HepG2 (cell line): Measurements from ENCODE around the gene TMEM143. TPM values are rescaled to one million over a fixed set of nuclear protein-coding genes. Genes with fewer than 3 reads are reported as not detected.

Source experiments
- BRF2 ChIP-seq: sonication (generic); formaldehyde crosslinking; IDR thresholded peaks from 2 replicates; pipeline ENCODE4 v1.8.1; 2022; ENCODE audit warnings: mild to moderate bottlenecking, missing genetic modification reagents
- CEBPG ChIP-seq: IDR thresholded peaks from 2 replicates; pipeline ENCODE4 v1.6.1; 2016
- DZIP1 ChIP-seq: sonication (generic); formaldehyde crosslinking; IDR thresholded peaks from 2 replicates; pipeline ENCODE4 v1.5.0; 2020; ENCODE audit warnings: mild to moderate bottlenecking, missing genetic modification reagents
- GATAD1 ChIP-seq: IDR thresholded peaks from 2 replicates; pipeline ENCODE4 v1.6.1; 2016; ENCODE audit warnings: missing genetic modification reagents, missing compliant biosample characterization
- HES4 ChIP-seq: sonication (generic); formaldehyde crosslinking; IDR thresholded peaks from 2 replicates; pipeline ENCODE4 v1.9.0; 2021; ENCODE audit warnings: mild to moderate bottlenecking, missing genetic modification reagents, borderline replicate concordance
- KAT7 ChIP-seq: IDR thresholded peaks from 2 replicates; pipeline ENCODE4 v1.6.1; 2018; ENCODE audit warnings: borderline replicate concordance, missing compliant biosample characterization
- KDM5A ChIP-seq: fragments of 200-600 bp; sonication (generic); IDR thresholded peaks from 2 replicates; pipeline ENCODE4 v1.7.0; 2018; ENCODE audit warnings: antibody characterized with exemption, mild to moderate bottlenecking, low read length, borderline replicate concordance
- MBNL3 ChIP-seq: fragments of 250-450 bp; sonication (Bioruptor Pico); conservative IDR thresholded peaks from 2 replicates; pipeline ENCODE4 v1.8.0; 2022; ENCODE audit warnings: mild to moderate bottlenecking, inconsistent platforms
- NR2F6 ChIP-seq, 2 experiments: IDR thresholded peaks; 2 replicates each; pipeline ENCODE4 v1.6.1; 2016; ENCODE audit warnings: antibody characterized with exemption in 1 of 2, mild to moderate bottlenecking in 1 of 2
- RFX1 ChIP-seq: fragments of 450-650 bp; IDR thresholded peaks from 2 replicates; pipeline ENCODE4 v1.6.1; 2017
- TGIF2 ChIP-seq: IDR thresholded peaks from 2 replicates; pipeline ENCODE4 v1.6.1; 2016; ENCODE audit warnings: control low read depth, missing compliant biosample characterization
- ZFY ChIP-seq: sonication (generic); formaldehyde crosslinking; IDR thresholded peaks from 2 replicates; pipeline ENCODE4 v1.4.0; 2020; ENCODE audit warnings: missing genetic modification reagents
- ZNF235 ChIP-seq: sonication (generic); formaldehyde crosslinking; IDR thresholded peaks from 2 replicates; pipeline ENCODE4 v1.8.1; 2023; ENCODE audit warnings: mild to moderate bottlenecking, missing genetic modification reagents, borderline replicate concordance
- ZNF326 ChIP-seq: sonication (generic); formaldehyde crosslinking; IDR thresholded peaks from 2 replicates; pipeline ENCODE4 v1.4.0; 2020; ENCODE audit warnings: missing genetic modification reagents, borderline replicate concordance
- ZNF354B ChIP-seq: sonication (generic); formaldehyde crosslinking; IDR thresholded peaks from 2 replicates; pipeline ENCODE4 v1.8.0; 2022; ENCODE audit warnings: mild to moderate bottlenecking, missing genetic modification reagents
- ZNF512 ChIP-seq: sonication (generic); formaldehyde crosslinking; IDR thresholded peaks from 2 replicates; pipeline ENCODE4 v1.4.0; 2020; ENCODE audit warnings: mild to moderate bottlenecking, missing genetic modification reagents
- ZNF569 ChIP-seq: sonication (generic); formaldehyde crosslinking; IDR thresholded peaks from 2 replicates; pipeline ENCODE4 v1.5.0; 2020; ENCODE audit warnings: mild to moderate bottlenecking, missing genetic modification reagents, moderate library complexity, borderline replicate concordance
- ZNF615 ChIP-seq: sonication (generic); formaldehyde crosslinking; IDR thresholded peaks from 2 replicates; pipeline ENCODE4 v1.5.0; 2020; ENCODE audit warnings: mild to moderate bottlenecking, missing genetic modification reagents, borderline replicate concordance
- ZNF619 ChIP-seq: sonication (generic); formaldehyde crosslinking; IDR thresholded peaks from 2 replicates; pipeline ENCODE4 v1.4.0; 2020; ENCODE audit warnings: mild to moderate bottlenecking, missing genetic modification reagents
- ZNF670 ChIP-seq: sonication (generic); formaldehyde crosslinking; IDR thresholded peaks from 2 replicates; pipeline ENCODE4 v1.8.0; 2022; ENCODE audit warnings: mild to moderate bottlenecking, missing genetic modification reagents, borderline replicate concordance
- ZNF7 ChIP-seq: IDR thresholded peaks from 2 replicates; pipeline ENCODE4 v1.6.1; 2016; ENCODE audit warnings: missing biosample characterization, missing genetic modification reagents
- polyA plus RNA-seq, 8 experiments: library from polyadenylated mRNA; depleted of rRNA in 3 of 8; stranded (reverse) in 7 of 8; unstranded in 1 of 8; fragments of >200 nt; fragmentation: Illumina TruSeq in 4 of 8; extraction: Trizol in 4 of 8; gene quantifications; 2 replicates each; pipeline versions ENCODE4 v1.2.1 to v1.2.3, GENCODE V29; 2011 to 2016; ENCODE audit warnings: low read depth in 4 of 8, missing spikeins in 1 of 8, mixed read lengths in 1 of 8; ENCODE audit not compliant: insufficient read depth in 1 of 8
- total RNA-seq, 5 experiments: library from RNA; depleted of rRNA; stranded (reverse); fragments of >200 nt; fragmentation: Illumina TruSeq; extraction: Trizol; gene quantifications; 2 replicates each; pipeline ENCODE4 v1.2.3, GENCODE V29; 2016; ENCODE audit warnings: low read depth in 1 of 5

TMEM143 gene
- total and polyA plus RNA-seq, 2 of the 13 experiments (the other 11 are each of a cell fraction or from before 2014, with no cell fraction given) = 7.7 to 11.3 TPM

GRCh38 chr19:48400018-48400742 lies 36.4 kb upstream of the TMEM143 start (continued):
- TF ChIP-seq ZNF512 (CRISPR knock-in tag) = no peak
- TF ChIP-seq TGIF2 (CRISPR knock-in tag) = no peak
- no peak for TF ChIP-seq ZNF326 (CRISPR knock-in tag)
- TF ChIP-seq ZNF569 (CRISPR knock-in tag) = no peak
- TF ChIP-seq ZNF619 (CRISPR knock-in tag) = no peak
- no peak for TF ChIP-seq HES4 (CRISPR knock-in tag)
- no peak for TF ChIP-seq KDM5A
- no peak for TF ChIP-seq ZNF354B (CRISPR knock-in tag)
- no peak for TF ChIP-seq DZIP1 (CRISPR knock-in tag)
- TF ChIP-seq MBNL3 (CRISPR knock-in tag) = no peak
- no peak for TF ChIP-seq NR2F6 (IDR thresholded peaks at IDR 0.05)
- TF ChIP-seq NR2F6 (CRISPR knock-in tag; IDR thresholded peaks at IDR 0.05) = no peak
- no peak for TF ChIP-seq ZNF7 (CRISPR knock-in tag)
- TF ChIP-seq ZFY (CRISPR knock-in tag) = peak; percentile 54
- no peak for TF ChIP-seq ZNF670 (CRISPR knock-in tag)
- no peak for TF ChIP-seq RFX1
- TF ChIP-seq CEBPG (CRISPR knock-in tag) = no peak
- no peak for TF ChIP-seq BRF2 (CRISPR knock-in tag)
- no peak for TF ChIP-seq ZNF235
- TF ChIP-seq GATAD1 (CRISPR knock-in tag) = peak; percentile 51; the same call in 1 of the 2 replicates
- no peak for TF ChIP-seq KAT7 (CRISPR knock-in tag)
- no peak for TF ChIP-seq ZNF615 (CRISPR knock-in tag)
- TF ChIP-seq, all 625 proteins: peak for 63
